H1 (cell line): ENCODE measurements around the gene ARHGEF3. TPM values are rescaled to one million over a fixed set of nuclear protein-coding genes. Genes with fewer than 3 reads are reported as not detected.

ENCODE experiments used
- TBP ChIP-seq: IDR thresholded peaks from 2 replicates; pipeline ENCODE4 v1.6.1; 2011; ENCODE audit warnings: low read depth, low read length, improper control_type of control experiment
- TEAD4 ChIP-seq: IDR thresholded peaks from 2 replicates; pipeline ENCODE4 v1.6.1; 2012; ENCODE audit warnings: low read depth, low read length, inconsistent platforms, mixed read lengths
- polyA plus RNA-seq, 7 experiments: library from polyadenylated mRNA; depleted of rRNA in 3 of 7; stranded (reverse) in 5 of 7; unstranded in 2 of 7; fragments of >200 nt in 5 of 7; fragments of 200-250 nt in 2 of 7; gene quantifications; 1 replicate in 5 of 7; 2 replicates in 1 of 7; 4 replicates in 1 of 7; pipeline versions ENCODE4 v1.2.1 to v1.2.3, GENCODE V29; 2011 to 2013; ENCODE audit warnings: missing spikeins in 2 of 7, mixed read lengths in 2 of 7
- total RNA-seq: library from RNA; stranded (reverse); fragmentation: NEBNext Ultra II Directional; extraction: Animal tissue kit (Norgen Biotek cat#: 25700); gene quantifications from 2 replicates; pipeline ENCODE4 v1.2.1, GENCODE V29; 2021

Gene ARHGEF3
- total and polyA plus RNA-seq, 2 of the 8 experiments (the other 6 are each of a cell fraction or from before 2014, with no cell fraction given): 2.8 to 6.0 TPM

DNA sequence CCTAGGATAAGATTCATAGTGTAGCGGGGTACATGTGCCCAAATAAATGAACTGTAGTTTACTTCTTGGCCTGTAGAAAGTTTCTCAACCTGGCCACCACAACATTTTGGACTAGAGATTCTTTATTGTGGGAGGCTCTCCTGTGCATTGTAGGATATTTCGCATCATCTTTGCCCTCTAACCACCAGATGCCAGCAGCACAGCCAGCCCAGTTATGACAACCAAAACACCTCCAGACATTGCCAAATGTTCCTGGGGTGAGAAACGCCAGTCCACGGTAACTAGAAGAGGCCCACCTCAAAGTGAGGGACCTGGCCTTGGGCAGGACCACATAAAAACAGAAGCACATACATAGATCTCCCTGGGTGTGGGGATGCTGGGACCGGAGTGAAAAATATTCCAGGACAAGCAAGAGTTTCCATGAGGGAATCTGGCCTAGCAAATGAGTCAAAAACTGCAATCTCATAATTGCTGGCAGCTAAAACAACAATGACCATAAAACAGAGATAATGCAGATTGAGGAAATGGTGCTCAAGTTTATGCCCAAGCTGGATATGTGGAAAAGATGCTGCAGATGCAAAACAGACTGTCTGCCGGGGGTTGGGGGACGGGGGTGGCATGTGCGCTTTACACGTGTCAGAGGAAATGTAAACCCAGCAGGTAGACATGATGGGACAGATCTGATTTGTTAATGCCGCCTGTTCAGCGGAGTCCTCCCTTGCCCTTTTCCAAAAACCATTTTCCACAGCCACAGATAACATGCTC is 39.7 kb downstream of the ARHGEF3 start (continued):
- TF ChIP-seq TBP: no peak
- no peak for TF ChIP-seq TEAD4
